ENCODE measurements around the gene UBE3B. TPM values are rescaled to one million over a fixed set of nuclear protein-coding genes. Genes with fewer than 3 reads are reported as not detected.

The UBE3B gene
- total RNA-seq, 2 donors from 2014 or later: 57.9 to 85.8 TPM

DNA sequence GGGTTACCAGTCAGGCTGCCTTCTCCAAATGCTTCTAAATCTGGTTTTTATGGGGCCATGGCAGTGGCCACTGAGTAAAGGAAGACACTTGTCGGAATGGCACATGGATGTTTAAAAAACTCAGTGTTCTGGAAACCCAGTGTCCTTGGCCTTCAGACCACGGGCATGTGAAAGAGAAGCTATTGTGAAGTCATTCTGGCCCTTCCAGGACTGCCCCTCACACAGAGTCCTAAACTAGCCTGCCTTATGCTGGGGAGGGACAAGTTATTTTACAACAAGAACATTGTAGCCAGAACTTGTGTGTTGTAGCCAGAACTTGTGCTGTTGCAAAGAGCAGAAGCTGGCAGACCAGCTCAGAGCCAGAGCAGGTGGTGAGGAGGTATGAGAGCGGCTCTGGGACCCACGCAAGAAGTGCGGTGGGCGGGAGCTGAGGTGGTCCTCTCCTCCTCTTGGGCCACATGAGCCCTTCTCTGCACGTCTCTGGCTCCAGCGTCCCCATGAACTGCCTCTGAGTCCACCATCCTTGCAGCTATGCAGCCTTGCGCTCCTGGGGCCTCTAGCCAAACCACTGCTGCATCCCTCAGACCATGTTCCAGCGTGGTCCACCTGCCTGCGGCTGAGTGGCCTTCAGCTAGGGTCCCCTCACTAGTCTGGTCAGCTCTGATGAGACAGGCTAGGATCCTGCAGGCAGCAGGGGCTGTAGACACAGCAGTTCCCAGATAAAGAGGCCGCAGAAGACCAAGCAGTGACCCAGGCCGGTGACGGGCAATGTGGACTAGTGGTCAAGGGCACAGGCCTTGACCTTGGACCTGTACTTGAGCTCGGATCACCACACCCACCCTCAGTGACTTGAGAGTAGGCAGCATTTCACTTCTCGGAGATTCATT lies 63.3 kb downstream of the UBE3B start:
- TF ChIP-seq POLR2A (IDR thresholded peaks at IDR 0.05): no peak
- TF ChIP-seq POLR2AphosphoS5 (IDR thresholded peaks at IDR 0.05): no peak
- TF ChIP-seq, protein P1, sequence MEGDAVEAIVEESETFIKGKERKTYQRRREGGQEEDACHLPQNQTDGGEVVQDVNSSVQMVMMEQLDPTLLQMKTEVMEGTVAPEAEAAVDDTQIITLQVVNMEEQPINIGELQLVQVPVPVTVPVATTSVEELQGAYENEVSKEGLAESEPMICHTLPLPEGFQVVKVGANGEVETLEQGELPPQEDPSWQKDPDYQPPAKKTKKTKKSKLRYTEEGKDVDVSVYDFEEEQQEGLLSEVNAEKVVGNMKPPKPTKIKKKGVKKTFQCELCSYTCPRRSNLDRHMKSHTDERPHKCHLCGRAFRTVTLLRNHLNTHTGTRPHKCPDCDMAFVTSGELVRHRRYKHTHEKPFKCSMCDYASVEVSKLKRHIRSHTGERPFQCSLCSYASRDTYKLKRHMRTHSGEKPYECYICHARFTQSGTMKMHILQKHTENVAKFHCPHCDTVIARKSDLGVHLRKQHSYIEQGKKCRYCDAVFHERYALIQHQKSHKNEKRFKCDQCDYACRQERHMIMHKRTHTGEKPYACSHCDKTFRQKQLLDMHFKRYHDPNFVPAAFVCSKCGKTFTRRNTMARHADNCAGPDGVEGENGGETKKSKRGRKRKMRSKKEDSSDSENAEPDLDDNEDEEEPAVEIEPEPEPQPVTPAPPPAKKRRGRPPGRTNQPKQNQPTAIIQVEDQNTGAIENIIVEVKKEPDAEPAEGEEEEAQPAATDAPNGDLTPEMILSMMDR (IDR thresholded peaks at IDR 0.05): no peak
- H3K27ac ChIP-seq: no peak overlapping the region
- no peak overlapping the region for H3K4me3 ChIP-seq
- 84% methylated on average over 16 of the region's 16 CpGs for WGBS
- H3K4me1 ChIP-seq (replicated peaks): no peaks in the 10 kb centered on the region
- H3K36me3 ChIP-seq: no peaks in the 10 kb centered on the region
- H3K9me3 ChIP-seq: no peaks in the 10 kb centered on the region
- intact Hi-C loops (cut with DNase I): no loop called here
- no peak for DNase-seq (ENCODE audit: low spot score)
- no peaks in the 10 kb centered on the region for H3K27me3 ChIP-seq (replicated peaks; ENCODE audit: insufficient read depth)

- no peaks in the 10 kb centered on the region for H3K27me3 ChIP-seq (replicated peaks; ENCODE audit: insufficient read depth)
- H3K36me3 ChIP-seq: no peaks in the 10 kb centered on the region
- no peak for TF ChIP-seq POLR2AphosphoS5 (IDR thresholded peaks at IDR 0.05)
- no peak for TF ChIP-seq POLR2A (IDR thresholded peaks at IDR 0.05)
- TF ChIP-seq, protein P1 (IDR thresholded peaks at IDR 0.05): no peak
- no peak overlapping the region for H3K4me3 ChIP-seq
- intact Hi-C loops (cut with DNase I): no loop called here
- 56% methylated on average over 4 of the region's 4 CpGs for WGBS
- no peaks in the 10 kb centered on the region for H3K9me3 ChIP-seq
- H3K4me1 ChIP-seq (replicated peaks): no peaks in the 10 kb centered on the region
- DNase-seq (ENCODE audit: low spot score): no peak
- H3K27ac ChIP-seq: no peak overlapping the region
Measured at GRCh38 chr12:109541413-109541726, 63.9 kb downstream of the UBE3B start.

DNA sequence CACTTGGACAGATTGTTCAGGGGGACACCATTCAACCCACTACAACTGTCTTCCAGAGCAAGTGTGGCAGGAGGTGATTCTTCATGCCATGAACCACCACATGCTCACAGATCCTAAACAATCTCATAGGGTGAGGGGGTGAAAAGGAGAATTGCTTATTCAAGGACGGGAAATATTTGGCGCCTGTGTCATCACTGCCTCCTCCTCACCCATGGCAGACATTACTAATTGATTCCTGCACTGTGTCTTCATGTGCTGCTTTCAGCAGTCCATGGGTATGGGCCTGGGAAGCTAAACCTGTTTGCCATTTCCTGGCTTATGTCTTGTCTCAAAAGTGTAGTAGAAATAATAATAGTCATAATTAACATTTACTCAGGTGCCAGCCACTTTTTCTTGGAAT lies 64.6 kb downstream of the UBE3B start:
- WGBS: 79% methylated on average over 2 of the region's 2 CpGs
- Histone ChIP-seq H3K27ac (no peak overlapping the region), H3K4me1 (replicated peaks) (no peaks in the 10 kb centered on the region), H3K9me3 (no peaks in the 10 kb centered on the region), H3K36me3 (no peaks in the 10 kb centered on the region), H3K27me3 (replicated peaks; ENCODE audit: insufficient read depth) (no peaks in the 10 kb centered on the region), H3K4me3 (no peak overlapping the region)
- no peak for DNase-seq (ENCODE audit: low spot score)
- intact Hi-C loops (cut with DNase I): no loop called here
- TF ChIP-seq POLR2AphosphoS5 (IDR thresholded peaks at IDR 0.05) (no peak), POLR2A (IDR thresholded peaks at IDR 0.05) (no peak)
- TF ChIP-seq, protein P1 (IDR thresholded peaks at IDR 0.05): no peak

- WGBS: 92% methylated on average over 6 of the region's 6 CpGs
- TF ChIP-seq POLR2A (IDR thresholded peaks at IDR 0.05): no peak
- no peak for TF ChIP-seq POLR2AphosphoS5 (IDR thresholded peaks at IDR 0.05)
- TF ChIP-seq, protein P1 (IDR thresholded peaks at IDR 0.05): no peak
- Histone ChIP-seq H3K27ac (no peak overlapping the region), H3K36me3 (no peaks in the 10 kb centered on the region), H3K4me1 (replicated peaks) (no peaks in the 10 kb centered on the region), H3K4me3 (no peak overlapping the region), H3K9me3 (no peaks in the 10 kb centered on the region), H3K27me3 (replicated peaks; ENCODE audit: insufficient read depth) (no peaks in the 10 kb centered on the region)
- no peak for DNase-seq (ENCODE audit: low spot score)
- intact Hi-C loops (cut with DNase I): no loop called here
Measured at GRCh38 chr12:109542876-109543275, 65.4 kb downstream of the UBE3B start.

DNA sequence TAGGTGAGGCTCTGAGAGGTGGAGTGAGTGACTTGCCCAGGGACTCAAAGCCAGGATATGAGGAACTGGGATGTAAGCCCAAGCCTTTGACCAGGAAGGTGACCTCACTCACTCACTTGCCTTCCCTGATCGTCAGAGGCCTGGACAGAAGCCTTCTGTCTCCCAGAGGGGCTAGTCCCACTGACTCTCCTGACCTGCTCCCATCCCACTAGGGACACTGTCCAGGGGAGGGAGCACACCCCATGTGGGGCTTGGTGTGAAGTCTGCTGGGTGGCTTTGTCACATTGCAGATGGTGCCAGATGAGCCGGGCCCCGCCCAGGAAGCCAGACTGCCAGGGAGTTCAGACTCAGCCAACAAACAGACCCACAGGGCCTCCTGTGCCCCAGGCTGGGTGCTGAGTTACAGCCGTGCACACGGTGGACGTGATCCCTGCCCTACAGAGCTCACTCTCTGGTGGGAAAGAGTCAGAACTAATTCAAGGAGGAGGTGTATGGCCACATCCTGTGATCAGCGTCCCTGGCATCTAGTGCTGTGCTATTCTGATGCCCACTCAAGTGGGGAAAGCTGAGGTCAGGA lies 67.6 kb downstream of the UBE3B start:
- H3K27me3 ChIP-seq (replicated peaks; ENCODE audit: insufficient read depth): no peaks in the 10 kb centered on the region
- TF ChIP-seq POLR2AphosphoS5 (IDR thresholded peaks at IDR 0.05) (no peak), POLR2A (IDR thresholded peaks at IDR 0.05) (no peak)
- TF ChIP-seq, protein P1 (IDR thresholded peaks at IDR 0.05): no peak
- DNase-seq (ENCODE audit: low spot score): no peak
- H3K9me3 ChIP-seq: no peaks in the 10 kb centered on the region
- no peaks in the 10 kb centered on the region for H3K36me3 ChIP-seq
- H3K4me1 ChIP-seq (replicated peaks): no peaks in the 10 kb centered on the region
- intact Hi-C loops (cut with DNase I): no loop called here
- no peak overlapping the region for H3K27ac ChIP-seq
- no peak overlapping the region for H3K4me3 ChIP-seq
- WGBS: 51% methylated on average over 5 of the region's 7 CpGs

Measured in prostate gland (tissue), 2 donors.